ENCODE data around the gene SNX3. TPM values are rescaled to one million over a fixed set of nuclear protein-coding genes. Genes with fewer than 3 reads are reported as not detected.

The SNX3 gene
- total and polyA plus RNA-seq, 2 donors (not counting 1 experiment from before 2014, with no cell fraction given): 96.0 to 130 TPM

DNA sequence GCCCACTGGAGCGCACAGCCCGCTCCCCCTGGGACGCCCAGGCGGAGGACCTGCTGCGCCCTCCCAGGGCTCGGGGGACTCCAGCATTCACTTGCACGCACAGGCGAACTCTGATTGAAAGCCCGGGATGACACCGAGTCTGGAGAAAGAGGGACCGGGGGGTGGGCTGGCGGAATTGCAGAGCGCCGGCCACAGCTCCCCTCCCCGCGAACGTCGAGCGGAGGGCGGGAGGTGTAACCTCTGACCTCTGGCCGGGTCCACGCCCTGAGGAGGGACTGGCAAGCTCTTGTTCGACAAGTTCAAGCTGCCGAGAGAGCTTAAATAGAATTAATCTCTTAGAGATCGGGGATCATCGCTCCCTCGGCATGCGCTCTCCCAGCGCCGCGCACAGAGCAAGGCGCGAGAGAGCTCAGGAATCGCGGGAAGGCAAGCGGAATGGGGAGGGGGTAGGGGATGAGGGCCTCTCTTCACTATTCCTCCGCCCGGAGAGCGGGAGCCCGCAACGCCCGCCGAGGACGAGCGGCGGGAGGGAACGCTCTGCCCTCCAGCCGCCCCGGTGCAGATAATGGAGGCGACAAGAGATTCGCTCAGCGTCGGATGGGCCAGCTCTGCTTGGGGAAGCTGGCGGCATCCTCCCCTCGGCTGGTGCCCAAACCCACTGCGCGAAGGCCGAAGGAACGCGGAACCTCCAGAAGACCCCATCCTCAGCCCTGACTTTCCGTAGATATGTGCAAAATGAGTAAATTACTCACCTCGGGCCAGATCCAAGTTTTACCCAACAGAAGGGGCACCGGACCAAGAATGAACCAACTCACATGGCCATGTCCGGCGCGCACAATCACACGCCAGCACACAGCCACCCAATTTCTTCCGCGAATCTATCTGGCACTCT, 95.8 kb downstream of the SNX3 start:
- H3K4me1 Mint-ChIP-seq: peaks cover 49% of the 10 kb centered on the region
- DNase-seq (peak; percentile 53), ATAC-seq (ENCODE audit: low read depth) (no peak)
- Histone ChIP-seq H3K9me3 (ENCODE audit: control extremely low read depth in 1 of 3, control insufficient read depth in 2 of 3, insufficient read depth in 1 of 3, low read length in 2 of 3) (peaks cover 0 to 69% (median 24%) of the 10 kb centered on the region in 3 donors), H3K9ac (ENCODE audit: low read length) (no peak overlapping the region), H3K36me3 (replicated peaks in 1 of 2; ENCODE audit: control extremely low read depth in 1 of 2, control insufficient read depth in 1 of 2, extremely low read depth in 1 of 2, insufficient read depth in 2 of 2, low read length in 1 of 2) (no peaks in the 10 kb centered on the region), H4K20me1 (ENCODE audit: control insufficient read depth, insufficient read depth, low read length, poor library complexity, severe bottlenecking) (peaks cover 13% of the 10 kb centered on the region), H3K27ac (ENCODE audit: low read length in 2 of 2) (no peak overlapping the region), H3K4me3 (ENCODE audit: control extremely low read depth in 1 of 5, extremely low read depth in 1 of 5, insufficient read depth in 1 of 5, low read depth in 2 of 5, low read length in 4 of 5) (no peak overlapping the region), H3K4me2 (replicated peaks; ENCODE audit: low read depth, low read length, poor library complexity, severe bottlenecking) (peak overlapping the region; percentile 85), H3K4me1 (ENCODE audit: control insufficient read depth in 2 of 2, insufficient read depth in 2 of 2, low read length in 2 of 2) (peaks cover 67 to 70% of the 10 kb centered on the region in 2 donors), H3K79me2 (ENCODE audit: control insufficient read depth, insufficient read depth, low read length) (no peaks in the 10 kb centered on the region), H2AFZ (ENCODE audit: insufficient read depth, low read depth, low read length, poor library complexity, severe bottlenecking) (no peak overlapping the region), H3K27me3 (replicated peaks in 1 of 4; ENCODE audit: control extremely low read depth in 1 of 4, control insufficient read depth in 3 of 4, insufficient read depth in 4 of 4, low read length in 3 of 4) (peaks cover 0 to 97% (median 87%) of the 10 kb centered on the region in 4 experiments)
- H3K27me3 Mint-ChIP-seq: peaks cover 82% of the 10 kb centered on the region
- ChIA-PET POLR2A (interaction anchor here (0.6 kb wide), 1 partner anchor 403 kb away, joined by 5 read pairs; no protein-coding TSS in a partner anchor), CTCF (interaction anchor here (0.9 kb wide), 1 partner anchor 303 kb away, joined by 3 read pairs; no protein-coding TSS in a partner anchor)
- H3K4me3 Mint-ChIP-seq: peak overlapping the region; percentile 53
- TF ChIP-seq, protein P1, sequence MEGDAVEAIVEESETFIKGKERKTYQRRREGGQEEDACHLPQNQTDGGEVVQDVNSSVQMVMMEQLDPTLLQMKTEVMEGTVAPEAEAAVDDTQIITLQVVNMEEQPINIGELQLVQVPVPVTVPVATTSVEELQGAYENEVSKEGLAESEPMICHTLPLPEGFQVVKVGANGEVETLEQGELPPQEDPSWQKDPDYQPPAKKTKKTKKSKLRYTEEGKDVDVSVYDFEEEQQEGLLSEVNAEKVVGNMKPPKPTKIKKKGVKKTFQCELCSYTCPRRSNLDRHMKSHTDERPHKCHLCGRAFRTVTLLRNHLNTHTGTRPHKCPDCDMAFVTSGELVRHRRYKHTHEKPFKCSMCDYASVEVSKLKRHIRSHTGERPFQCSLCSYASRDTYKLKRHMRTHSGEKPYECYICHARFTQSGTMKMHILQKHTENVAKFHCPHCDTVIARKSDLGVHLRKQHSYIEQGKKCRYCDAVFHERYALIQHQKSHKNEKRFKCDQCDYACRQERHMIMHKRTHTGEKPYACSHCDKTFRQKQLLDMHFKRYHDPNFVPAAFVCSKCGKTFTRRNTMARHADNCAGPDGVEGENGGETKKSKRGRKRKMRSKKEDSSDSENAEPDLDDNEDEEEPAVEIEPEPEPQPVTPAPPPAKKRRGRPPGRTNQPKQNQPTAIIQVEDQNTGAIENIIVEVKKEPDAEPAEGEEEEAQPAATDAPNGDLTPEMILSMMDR (IDR thresholded peaks at IDR 0.05): no peak
- TF ChIP-seq EZH2 (IDR thresholded peaks at IDR 0.05; ENCODE audit: borderline replicate concordance, insufficient read depth, low read depth, low read length, poor library complexity, severe bottlenecking): no peak
- no peaks in the 10 kb centered on the region for H3K9me3 Mint-ChIP-seq (ENCODE audit: insufficient read depth)
- H3K27ac Mint-ChIP-seq: peak overlapping the region; percentile 57
- intact Hi-C loops (cut with micrococcal nuclease): loop anchor here (10.0 kb wide), 1 partner anchor 1050 kb away; the partner anchor contains the start of gene BEND3
- 13% methylated on average over 60 of the region's 69 CpGs for WGBS (ENCODE audit: insufficient coverage)

DNA sequence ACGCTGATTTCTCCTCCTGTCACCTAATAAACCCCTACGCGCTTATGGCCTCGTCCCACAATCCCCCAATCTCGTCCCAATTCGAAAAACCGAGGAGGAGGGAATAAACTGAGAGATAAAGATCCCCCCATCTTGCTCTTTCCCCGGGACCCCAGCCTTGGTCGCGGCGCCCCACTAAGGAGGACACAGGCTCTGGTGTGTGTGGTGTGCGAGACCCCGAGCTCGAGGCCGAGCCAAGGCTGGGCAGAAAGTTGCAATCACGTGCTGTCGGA, 96.4 kb downstream of the SNX3 start:
- Histone ChIP-seq H3K4me1 (ENCODE audit: control insufficient read depth in 2 of 2, insufficient read depth in 2 of 2, low read length in 2 of 2) (peaks cover 63 to 65% of the 10 kb centered on the region in 2 donors), H3K36me3 (replicated peaks in 1 of 2; ENCODE audit: control extremely low read depth in 1 of 2, control insufficient read depth in 1 of 2, extremely low read depth in 1 of 2, insufficient read depth in 2 of 2, low read length in 1 of 2) (no peaks in the 10 kb centered on the region), H3K9ac (ENCODE audit: low read length) (no peak overlapping the region), H3K27ac (ENCODE audit: low read length in 2 of 2) (no peak overlapping the region), H3K4me2 (replicated peaks; ENCODE audit: low read depth, low read length, poor library complexity, severe bottlenecking) (peak overlapping the region; percentile 85), H3K9me3 (ENCODE audit: control extremely low read depth in 1 of 3, control insufficient read depth in 2 of 3, insufficient read depth in 1 of 3, low read length in 2 of 3) (peaks cover 0 to 64% (median 24%) of the 10 kb centered on the region in 3 donors), H3K4me3 (ENCODE audit: control extremely low read depth in 1 of 5, extremely low read depth in 1 of 5, insufficient read depth in 1 of 5, low read depth in 2 of 5, low read length in 4 of 5) (no peak overlapping the region), H2AFZ (ENCODE audit: insufficient read depth, low read depth, low read length, poor library complexity, severe bottlenecking) (no peak overlapping the region), H3K27me3 (replicated peaks in 1 of 4; ENCODE audit: control extremely low read depth in 1 of 4, control insufficient read depth in 3 of 4, insufficient read depth in 4 of 4, low read length in 3 of 4) (peaks cover 0 to 94% (median 87%) of the 10 kb centered on the region in 4 experiments), H3K79me2 (ENCODE audit: control insufficient read depth, insufficient read depth, low read length) (no peaks in the 10 kb centered on the region), H4K20me1 (ENCODE audit: control insufficient read depth, insufficient read depth, low read length, poor library complexity, severe bottlenecking) (peaks cover 13% of the 10 kb centered on the region)
- CTCF ChIA-PET: interaction anchor here (0.9 kb wide), 1 partner anchor 304 kb away, joined by 3 read pairs; no protein-coding TSS in a partner anchor
- no peak for TF ChIP-seq EZH2 (IDR thresholded peaks at IDR 0.05; ENCODE audit: borderline replicate concordance, insufficient read depth, low read depth, low read length, poor library complexity, severe bottlenecking)
- TF ChIP-seq, protein P1 (IDR thresholded peaks at IDR 0.05): no peak
- H3K27ac Mint-ChIP-seq: no peak overlapping the region
- intact Hi-C loops (cut with micrococcal nuclease): loop anchor here (10.0 kb wide), 1 partner anchor 1050 kb away; the partner anchor contains the start of gene BEND3
- WGBS (ENCODE audit: insufficient coverage): 4% methylated on average over 9 of the region's 17 CpGs
- DNase-seq: peak; percentile 51
- H3K4me1 Mint-ChIP-seq: peaks cover 45% of the 10 kb centered on the region
- peaks cover 84% of the 10 kb centered on the region for H3K27me3 Mint-ChIP-seq
- POLR2A ChIA-PET: no interaction called here
- no peaks in the 10 kb centered on the region for H3K9me3 Mint-ChIP-seq (ENCODE audit: insufficient read depth)
- H3K4me3 Mint-ChIP-seq: peak overlapping the region; percentile 50
- no peak for ATAC-seq (ENCODE audit: low read depth)

Measured in B cell (primary cell).